HG02571 (cell line): ENCODE data around the gene ATRX.
"Not testable (repeated sequence)": the region's sequence is repeated elsewhere in the genome, so short reads cannot be mapped to it uniquely, and the experiment has no call there.

Source experiments
- ATAC-seq: cut with Tn5 transposase; IDR thresholded peaks from one replicate; pipeline ENCODE4 v1.9.1; 2021; ENCODE audit warnings: mild to moderate bottlenecking, moderate library complexity; ENCODE audit not compliant: unreplicated experiment

Gene ATRX

GRCh38 chrX:77742788-77743476 lies 43.1 kb downstream of the ATRX start:
- ATAC-seq: no peak

- no peak for ATAC-seq
Measured at GRCh38 chrX:77740376-77740905, 45.6 kb downstream of the ATRX start.

DNA sequence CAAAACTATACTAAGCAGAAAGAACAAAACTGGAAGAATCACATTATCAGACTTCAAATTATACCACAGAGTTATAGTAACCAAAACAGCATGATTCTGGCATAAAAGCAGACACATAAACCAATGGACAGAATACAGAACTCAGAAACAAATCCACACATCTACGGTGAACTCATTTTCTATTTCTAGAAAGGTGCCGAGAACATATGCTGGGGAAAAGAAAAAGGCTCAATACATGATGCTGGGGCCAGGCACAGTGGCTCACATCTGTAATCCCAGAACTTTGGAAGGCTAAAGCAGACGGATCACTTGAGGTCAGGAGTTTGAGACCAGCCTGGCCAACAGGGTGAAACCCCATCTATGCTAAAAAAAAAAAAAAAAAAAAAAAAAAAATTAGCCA lies 52.7 kb downstream of the ATRX start:
- no peak for ATAC-seq

DNA sequence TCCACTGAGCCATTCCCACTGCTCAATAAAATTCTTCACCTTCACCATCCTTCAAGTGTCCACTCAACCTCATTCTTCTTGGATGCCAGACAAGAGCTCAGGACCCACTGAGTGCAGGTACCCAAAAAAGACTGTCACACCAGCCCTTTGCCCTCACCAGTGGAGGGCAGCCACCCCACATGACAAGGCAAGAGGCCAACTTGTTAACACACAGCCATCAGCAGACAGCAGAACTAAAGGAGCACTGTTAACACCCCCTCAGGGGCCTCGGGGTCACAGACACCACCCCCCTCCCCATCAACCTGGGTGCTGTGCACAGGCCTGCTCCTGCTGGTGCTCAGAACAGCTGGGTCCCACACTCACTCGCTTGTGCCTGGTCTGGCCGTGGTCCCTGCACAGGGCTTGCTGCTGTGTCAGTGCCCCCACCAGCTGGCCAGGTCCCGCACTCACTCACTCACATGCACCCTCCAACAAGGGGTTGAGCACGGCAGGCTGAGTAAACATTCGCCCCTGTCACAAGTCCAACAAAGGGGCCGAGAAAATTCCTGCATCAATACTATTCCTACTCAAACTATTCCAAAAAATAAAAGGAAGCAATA lies 54.1 kb downstream of the ATRX start:
- no peak for ATAC-seq

GRCh38 chrX:77726095-77726494 lies 59.9 kb downstream of the ATRX start:
- ATAC-seq: not testable (repeated sequence)

DNA sequence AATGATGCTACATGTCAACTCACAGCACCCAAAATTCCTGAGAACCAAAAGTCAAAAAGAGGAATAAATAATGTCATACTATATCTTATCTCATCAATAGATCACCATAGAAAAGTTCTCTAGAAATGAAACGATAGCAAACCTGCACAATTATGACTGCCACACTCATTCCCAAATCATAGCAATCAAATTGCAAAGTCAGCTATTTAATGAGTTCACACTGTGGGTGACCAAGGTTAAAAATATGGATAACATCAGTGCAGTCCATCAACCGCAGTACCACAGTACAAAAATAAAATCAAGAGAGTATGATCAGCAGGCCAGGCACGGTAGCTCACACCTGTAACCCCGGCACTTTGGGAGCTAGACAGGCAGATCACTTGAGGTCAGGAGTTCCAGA lies 62.3 kb downstream of the ATRX start:
- ATAC-seq: no peak

GRCh38 chrX:77719388-77719787 lies 66.6 kb downstream of the ATRX start:
- ATAC-seq: no peak

GRCh38 chrX:77704881-77705280 lies 81.1 kb downstream of the ATRX start:
- ATAC-seq: no peak

- no peak for ATAC-seq
Measured at GRCh38 chrX:77698242-77698641, 87.8 kb downstream of the ATRX start.

GRCh38 chrX:77694491-77694890 lies 91.5 kb downstream of the ATRX start:
- ATAC-seq: no peak

DNA sequence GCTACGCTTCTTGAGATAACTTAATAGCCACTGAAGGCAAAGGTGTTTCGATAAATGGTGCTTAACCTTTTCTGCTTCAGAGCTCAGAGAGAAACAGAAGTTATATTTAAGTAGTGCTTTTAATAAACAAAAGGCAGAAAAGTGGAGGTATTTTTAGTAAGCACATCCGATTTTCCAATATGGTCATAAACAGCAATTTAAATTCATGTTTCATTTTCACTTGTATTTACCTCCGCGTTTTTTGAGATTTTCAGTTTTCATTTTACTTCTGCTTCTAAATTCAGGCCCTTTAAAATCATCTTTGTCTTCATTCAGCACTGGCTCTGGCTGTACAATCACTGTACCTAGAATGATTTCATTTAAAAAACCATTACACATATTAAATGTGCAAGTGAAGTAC lies 92.4 kb downstream of the ATRX start:
- no peak for ATAC-seq

- ATAC-seq: no peak
Measured at GRCh38 chrX:77691916-77692315, 94.1 kb downstream of the ATRX start.

- ATAC-seq: no peak
Measured at GRCh38 chrX:77689376-77689775, 96.6 kb downstream of the ATRX start.

- not testable (repeated sequence) for ATAC-seq
Measured at GRCh38 chrX:77685683-77686082, 100.3 kb downstream of the ATRX start.

- no peak for ATAC-seq
Measured at GRCh38 chrX:77679144-77679543, 106.9 kb downstream of the ATRX start.

- ATAC-seq: no peak
Measured at GRCh38 chrX:77675986-77676385, 110.0 kb downstream of the ATRX start.

DNA sequence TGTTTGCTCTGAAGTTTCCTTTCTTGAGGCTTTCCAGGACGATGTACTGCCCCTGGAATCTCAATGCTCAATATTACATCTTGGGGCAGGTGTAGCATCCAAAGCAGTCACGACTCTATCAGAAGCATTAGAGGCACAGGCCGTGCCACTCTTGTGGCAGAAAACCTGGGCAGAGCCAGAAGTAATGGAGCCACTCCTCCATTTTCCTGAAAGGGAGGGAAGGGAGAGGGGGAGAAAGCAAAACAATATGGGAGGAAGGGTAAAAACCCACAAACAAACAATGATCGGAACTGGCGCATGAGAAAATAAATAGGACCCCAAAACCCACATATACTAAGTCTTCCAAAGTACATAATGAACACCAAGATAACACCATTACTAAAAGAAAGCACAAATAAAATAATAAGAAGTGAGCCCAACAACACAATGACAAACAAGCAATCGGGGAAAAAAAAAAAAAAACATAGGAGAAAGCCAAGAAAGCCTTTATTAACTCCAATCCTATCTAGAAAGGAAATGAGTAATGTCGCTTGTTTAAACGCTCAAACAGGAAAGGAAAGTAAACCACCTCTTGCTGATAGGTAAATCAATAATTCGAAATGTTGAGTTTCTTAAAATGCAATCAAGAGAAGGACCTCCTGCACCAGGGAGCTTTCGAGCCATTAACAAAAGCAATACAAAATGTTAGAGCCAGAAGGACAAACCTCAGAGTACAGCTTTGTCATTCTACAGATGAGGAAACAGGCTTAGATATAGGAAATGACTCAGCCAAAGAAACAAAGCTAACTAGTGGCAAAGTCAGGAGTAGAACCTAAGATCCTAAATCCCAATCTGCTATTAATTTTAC lies 117.4 kb downstream of the ATRX start:
- ATAC-seq: no peak

GRCh38 chrX:77658886-77659285 lies 127.1 kb downstream of the ATRX start:
- ATAC-seq: no peak

DNA sequence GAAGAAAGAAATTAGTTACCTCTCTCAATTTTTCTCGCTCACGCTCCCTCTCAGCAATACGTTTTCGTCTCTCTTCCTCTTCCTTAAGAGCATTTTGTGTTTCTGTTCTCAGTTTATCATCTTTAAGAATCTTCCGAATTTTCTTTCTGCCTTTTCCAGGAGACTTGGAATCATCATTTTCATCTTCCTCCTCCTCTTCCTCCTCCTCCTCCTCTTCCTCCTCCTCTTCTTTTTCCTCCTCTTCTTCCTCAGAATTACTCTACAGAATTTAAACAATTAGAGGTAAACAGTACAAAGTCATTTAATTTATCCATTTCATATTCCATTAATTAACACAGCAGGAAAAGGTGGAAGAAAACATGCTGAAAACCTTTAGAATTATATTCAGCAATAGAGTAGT lies 133.9 kb downstream of the ATRX start:
- ATAC-seq: no peak

GRCh38 chrX:77640702-77641101 lies 145.3 kb downstream of the ATRX start:
- no peak for ATAC-seq

DNA sequence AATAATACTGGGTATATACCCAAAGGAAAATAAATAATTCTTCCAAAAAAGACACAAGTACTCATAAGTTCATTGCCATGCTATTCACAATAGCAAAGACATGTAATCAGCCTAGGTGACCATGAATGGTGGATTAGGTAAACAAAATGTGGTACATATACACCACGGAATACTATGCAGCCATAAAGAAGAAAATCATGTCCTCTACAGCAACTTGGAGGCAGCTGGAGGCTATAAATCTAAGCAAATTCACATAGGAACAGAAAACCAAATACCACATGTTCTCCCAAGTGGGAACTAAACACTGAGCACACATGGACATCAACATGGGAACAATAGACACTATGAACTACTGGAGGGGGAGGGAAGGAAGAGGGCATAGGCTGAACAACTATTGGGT lies 146.2 kb downstream of the ATRX start:
- ATAC-seq: no peak

- no peak for ATAC-seq
Measured at GRCh38 chrX:77638397-77638796, 147.6 kb downstream of the ATRX start.
